Loucy (cell line): ENCODE results near the gene PSPC1.

Experiments used
- CTCF ChIP-seq: fragments of 200-600 bp; sonication (generic); conservative IDR thresholded peaks from 2 replicates; pipeline ENCODE4 v1.5.1; 2014; ENCODE audit warnings: mild to moderate bottlenecking, antibody characterized with exemption, low read length
- EZH2phosphoT487 ChIP-seq: fragments of 200-600 bp; IDR thresholded peaks from 2 replicates; pipeline ENCODE4 v1.6.1; 2018; ENCODE audit warnings: antibody characterized with exemption, mild to moderate bottlenecking, moderate library complexity, borderline replicate concordance

DNA sequence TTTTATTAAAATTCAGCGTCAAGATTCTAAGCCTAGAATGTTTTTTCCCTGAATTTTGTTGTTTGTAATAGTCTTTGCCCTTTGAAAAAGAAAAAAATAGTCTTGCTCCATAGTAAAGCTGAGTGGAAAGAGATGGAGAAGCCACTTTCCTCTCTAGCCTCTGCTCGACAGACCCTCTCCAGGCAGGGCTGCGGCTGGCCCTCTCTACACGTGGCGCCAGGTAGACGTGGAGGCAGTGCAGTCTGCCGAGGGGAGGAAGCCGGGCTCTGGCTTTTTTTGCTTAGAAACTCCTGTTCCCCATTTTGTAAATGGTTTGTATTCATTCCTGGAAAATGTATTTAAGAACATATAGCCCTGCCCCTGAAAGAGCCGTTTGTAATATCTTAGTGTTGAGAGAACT is 114.0 kb downstream of the PSPC1 start:
- no peak for TF ChIP-seq CTCF
- no peak for TF ChIP-seq EZH2phosphoT487
